Glutamatergic neuron (in vitro differentiated cells): ENCODE measurements around the gene VARS1. TPM values are rescaled to one million over a fixed set of nuclear protein-coding genes. Genes with fewer than 3 reads are reported as not detected.

Source experiments
- DNase-seq: peaks from one replicate; pipeline ENCODE4 v3.0.0; 2022
- H3K27ac Mint-ChIP-seq: one replicate; pipeline ENCODE4 v1.8.0; 2020; ENCODE audit warnings: mild to moderate bottlenecking, mixed read lengths, inconsistent platforms; ENCODE audit not compliant: unreplicated experiment
- H3K27me3 Mint-ChIP-seq: one replicate; pipeline ENCODE4 v1.8.0; 2020; ENCODE audit warnings: mild to moderate bottlenecking, moderate library complexity, mixed read lengths, inconsistent platforms; ENCODE audit not compliant: unreplicated experiment
- H3K36me3 Mint-ChIP-seq: one replicate; pipeline ENCODE4 v1.8.0; 2020; ENCODE audit warnings: mild to moderate bottlenecking, mixed read lengths, inconsistent platforms; ENCODE audit not compliant: unreplicated experiment
- H3K4me1 Mint-ChIP-seq: one replicate; pipeline ENCODE4 v1.8.0; 2020; ENCODE audit warnings: mild to moderate bottlenecking, low read depth, mixed read lengths, inconsistent platforms; ENCODE audit not compliant: unreplicated experiment
- H3K4me3 Mint-ChIP-seq: one replicate; pipeline ENCODE4 v1.8.0; 2020; ENCODE audit warnings: mild to moderate bottlenecking, mixed read lengths, inconsistent platforms; ENCODE audit not compliant: unreplicated experiment
- H3K9me3 Mint-ChIP-seq: one replicate; pipeline ENCODE4 v1.8.0; 2020; ENCODE audit warnings: mild to moderate bottlenecking, moderate library complexity, mixed read lengths, inconsistent platforms; ENCODE audit not compliant: unreplicated experiment
- CTCF ChIP-seq: fragments of 200-600 bp; sonication (generic); IDR thresholded peaks from one replicate; pipeline ENCODE4 v1.5.0; 2021; ENCODE audit not compliant: partially characterized antibody, unreplicated experiment
- total RNA-seq: library from RNA; stranded (reverse); fragmentation: NEBNext Ultra II Directional; extraction: Animal tissue kit (Norgen Biotek cat#: 25700); gene quantifications from one replicate; pipeline ENCODE4 v1.2.1, GENCODE V29; 2021; ENCODE audit not compliant: unreplicated experiment

The VARS1 gene
- total RNA-seq, 1 donor from 2014 or later = 204 TPM

GRCh38 chr6:31761343-31761742 lies 34.2 kb downstream of the VARS1 start:
- no peak for TF ChIP-seq CTCF
- Mint-ChIP-seq H3K4me1 (peaks cover 5% of the 10 kb centered on the region), H3K9me3 (no peaks in the 10 kb centered on the region), H3K27me3 (peaks cover 4% of the 10 kb centered on the region), H3K27ac (no peak overlapping the region), H3K36me3 (peaks cover 7% of the 10 kb centered on the region), H3K4me3 (no peak overlapping the region)
- DNase-seq = no peak

GRCh38 chr6:31760790-31761189 lies 34.8 kb downstream of the VARS1 start:
- TF ChIP-seq CTCF = no peak
- no peak overlapping the region for H3K4me3 Mint-ChIP-seq
- H3K9me3 Mint-ChIP-seq = no peaks in the 10 kb centered on the region
- H3K27me3 Mint-ChIP-seq = peaks cover 4% of the 10 kb centered on the region
- DNase-seq = no peak
- peaks cover 5% of the 10 kb centered on the region for H3K4me1 Mint-ChIP-seq
- H3K36me3 Mint-ChIP-seq = peaks cover 7% of the 10 kb centered on the region
- H3K27ac Mint-ChIP-seq = no peak overlapping the region

- Mint-ChIP-seq H3K27me3 (peaks cover 4% of the 10 kb centered on the region), H3K36me3 (peaks cover 7% of the 10 kb centered on the region), H3K4me3 (no peak overlapping the region), H3K27ac (no peak overlapping the region), H3K4me1 (no peaks in the 10 kb centered on the region), H3K9me3 (no peaks in the 10 kb centered on the region)
- no peak for DNase-seq
- no peak for TF ChIP-seq CTCF
Observed at GRCh38 chr6:31758281-31758680, 37.3 kb downstream of the VARS1 start.

GRCh38 chr6:31752739-31753319 lies 42.7 kb downstream of the VARS1 start:
- no peak for TF ChIP-seq CTCF
- peaks cover 2% of the 10 kb centered on the region for H3K27me3 Mint-ChIP-seq
- H3K4me1 Mint-ChIP-seq = no peaks in the 10 kb centered on the region
- no peak overlapping the region for H3K4me3 Mint-ChIP-seq
- no peak overlapping the region for H3K27ac Mint-ChIP-seq
- DNase-seq = no peak
- no peaks in the 10 kb centered on the region for H3K36me3 Mint-ChIP-seq
- H3K9me3 Mint-ChIP-seq = peaks cover 3% of the 10 kb centered on the region

GRCh38 chr6:31750411-31751022 lies 45.0 kb downstream of the VARS1 start:
- Mint-ChIP-seq H3K36me3 (no peaks in the 10 kb centered on the region), H3K27ac (no peak overlapping the region), H3K27me3 (peaks cover 2% of the 10 kb centered on the region), H3K9me3 (peaks cover 5% of the 10 kb centered on the region), H3K4me3 (no peak overlapping the region), H3K4me1 (no peaks in the 10 kb centered on the region)
- no peak for TF ChIP-seq CTCF
- DNase-seq = no peak
